ENCODE results near the gene MAPKAPK2. TPM values are rescaled to one million over a fixed set of nuclear protein-coding genes. Genes with fewer than 3 reads are reported as not detected.
A peak's percentile ranks its signal among the peaks of the same experiment; 100 is the strongest.

Gene MAPKAPK2
- total and polyA plus RNA-seq, 2 donors (not counting 1 experiment from before 2014, with no cell fraction given): 60.3 to 85.8 TPM

DNA sequence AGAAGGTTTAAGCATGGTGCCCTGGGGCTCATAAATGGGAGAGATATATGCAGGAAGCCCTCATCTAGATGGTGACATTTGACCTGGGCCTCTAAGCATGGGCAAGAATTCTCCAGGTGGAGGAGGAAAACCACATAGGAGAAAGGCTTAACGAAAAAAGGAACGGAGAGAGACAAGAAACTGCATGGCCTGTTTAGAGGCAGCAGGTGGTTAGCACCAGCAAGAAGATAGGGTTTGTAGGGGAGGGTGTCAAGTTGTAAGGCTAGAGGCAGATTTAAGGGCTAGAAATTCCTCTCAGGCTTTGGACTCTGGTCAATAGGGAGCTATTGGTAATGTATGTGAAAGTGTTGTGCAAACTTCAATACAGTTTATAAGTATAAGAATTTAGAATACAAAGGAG lies 8.2 kb upstream of the MAPKAPK2 start:
- ATAC-seq (ENCODE audit: low read depth): no peak
- DNase-seq: no peak
- Mint-ChIP-seq H3K27me3 (peaks cover 4% of the 10 kb centered on the region), H3K27ac (no peak overlapping the region), H3K9me3 (ENCODE audit: insufficient read depth) (no peaks in the 10 kb centered on the region), H3K4me1 (peaks cover 46% of the 10 kb centered on the region), H3K4me3 (no peak overlapping the region)
- WGBS (ENCODE audit: insufficient coverage): 20% methylated on average over 2 of the region's 2 CpGs
- peaks cover 56 to 70% of the 10 kb centered on the region in 2 donors for H3K4me1 ChIP-seq (ENCODE audit: control insufficient read depth in 2 of 2, insufficient read depth in 2 of 2, low read length in 2 of 2)
- H3K79me2 ChIP-seq (ENCODE audit: control insufficient read depth, insufficient read depth, low read length): peaks cover 4% of the 10 kb centered on the region
- ChIA-PET CTCF (interaction anchor here (0.6 to 7.1 kb wide), 3 partner anchors 13 to 50 kb away, joined by 3 to 86 read pairs (median 3); partner anchors contain the start of gene DYRK3), POLR2A (no interaction called here)
- H2AFZ ChIP-seq (ENCODE audit: insufficient read depth, low read depth, low read length, poor library complexity, severe bottlenecking): no peak overlapping the region
- H3K27me3 ChIP-seq (replicated peaks in 1 of 4; ENCODE audit: control extremely low read depth in 1 of 4, control insufficient read depth in 3 of 4, insufficient read depth in 4 of 4, low read length in 3 of 4): peaks cover 0 to 27% (median 5%) of the 10 kb centered on the region in 4 experiments
- H3K9ac ChIP-seq (ENCODE audit: low read length): no peak overlapping the region
- no peak overlapping the region for H3K4me2 ChIP-seq (replicated peaks; ENCODE audit: low read depth, low read length, poor library complexity, severe bottlenecking)
- peaks cover 8% of the 10 kb centered on the region for H4K20me1 ChIP-seq (ENCODE audit: control insufficient read depth, insufficient read depth, low read length, poor library complexity, severe bottlenecking)
- no peaks in the 10 kb centered on the region for H3K36me3 ChIP-seq (replicated peaks in 1 of 2; ENCODE audit: control extremely low read depth in 1 of 2, control insufficient read depth in 1 of 2, extremely low read depth in 1 of 2, insufficient read depth in 2 of 2, low read length in 1 of 2)
- no peak for TF ChIP-seq EZH2 (IDR thresholded peaks at IDR 0.05; ENCODE audit: borderline replicate concordance, insufficient read depth, low read depth, low read length, poor library complexity, severe bottlenecking)
- TF ChIP-seq, protein P1, sequence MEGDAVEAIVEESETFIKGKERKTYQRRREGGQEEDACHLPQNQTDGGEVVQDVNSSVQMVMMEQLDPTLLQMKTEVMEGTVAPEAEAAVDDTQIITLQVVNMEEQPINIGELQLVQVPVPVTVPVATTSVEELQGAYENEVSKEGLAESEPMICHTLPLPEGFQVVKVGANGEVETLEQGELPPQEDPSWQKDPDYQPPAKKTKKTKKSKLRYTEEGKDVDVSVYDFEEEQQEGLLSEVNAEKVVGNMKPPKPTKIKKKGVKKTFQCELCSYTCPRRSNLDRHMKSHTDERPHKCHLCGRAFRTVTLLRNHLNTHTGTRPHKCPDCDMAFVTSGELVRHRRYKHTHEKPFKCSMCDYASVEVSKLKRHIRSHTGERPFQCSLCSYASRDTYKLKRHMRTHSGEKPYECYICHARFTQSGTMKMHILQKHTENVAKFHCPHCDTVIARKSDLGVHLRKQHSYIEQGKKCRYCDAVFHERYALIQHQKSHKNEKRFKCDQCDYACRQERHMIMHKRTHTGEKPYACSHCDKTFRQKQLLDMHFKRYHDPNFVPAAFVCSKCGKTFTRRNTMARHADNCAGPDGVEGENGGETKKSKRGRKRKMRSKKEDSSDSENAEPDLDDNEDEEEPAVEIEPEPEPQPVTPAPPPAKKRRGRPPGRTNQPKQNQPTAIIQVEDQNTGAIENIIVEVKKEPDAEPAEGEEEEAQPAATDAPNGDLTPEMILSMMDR (IDR thresholded peaks at IDR 0.05): no peak
- no peak overlapping the region for H3K27ac ChIP-seq (ENCODE audit: low read length in 2 of 2)
- no peak overlapping the region for H3K4me3 ChIP-seq (ENCODE audit: control extremely low read depth in 1 of 5, extremely low read depth in 1 of 5, insufficient read depth in 1 of 5, low read depth in 2 of 5, low read length in 4 of 5)
- no peaks in the 10 kb centered on the region for H3K9me3 ChIP-seq (ENCODE audit: control extremely low read depth in 1 of 3, control insufficient read depth in 2 of 3, insufficient read depth in 1 of 3, low read length in 2 of 3)
- intact Hi-C loops (cut with micrococcal nuclease): loop anchor here (5.0 kb wide), 2 partner anchors 41 to 119 kb away; no protein-coding TSS in a partner anchor

DNA sequence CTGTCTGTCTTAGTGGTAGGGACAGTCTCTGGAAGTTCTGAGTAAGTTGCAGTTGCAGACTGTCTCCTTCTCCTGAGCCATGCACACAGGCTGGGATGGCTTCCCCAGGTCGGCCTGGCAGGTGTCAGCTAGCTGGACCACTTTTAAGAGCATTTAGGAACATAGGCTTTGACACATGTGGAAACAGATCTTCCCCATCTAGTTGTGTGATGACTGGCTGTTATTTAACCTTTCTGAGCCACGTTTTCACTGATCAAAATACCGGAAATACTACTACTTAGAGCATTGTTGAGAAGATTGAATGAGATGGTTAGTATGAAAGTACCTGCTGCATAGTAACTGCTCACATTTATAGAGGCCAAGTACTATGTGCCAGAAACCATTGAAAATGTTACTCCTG lies 6.2 kb upstream of the MAPKAPK2 start:
- ChIA-PET POLR2A (no interaction called here), CTCF (interaction anchor here (2.3 kb wide), 1 partner anchor 15 kb away, joined by 23 read pairs; no protein-coding TSS in a partner anchor)
- ATAC-seq (ENCODE audit: low read depth): no peak
- Histone ChIP-seq H4K20me1 (ENCODE audit: control insufficient read depth, insufficient read depth, low read length, poor library complexity, severe bottlenecking) (peaks cover 23% of the 10 kb centered on the region), H3K4me3 (ENCODE audit: control extremely low read depth in 1 of 5, extremely low read depth in 1 of 5, insufficient read depth in 1 of 5, low read depth in 2 of 5, low read length in 4 of 5) (no peak overlapping the region), H3K9me3 (ENCODE audit: control extremely low read depth in 1 of 3, control insufficient read depth in 2 of 3, insufficient read depth in 1 of 3, low read length in 2 of 3) (no peaks in the 10 kb centered on the region), H3K27me3 (replicated peaks in 1 of 4; ENCODE audit: control extremely low read depth in 1 of 4, control insufficient read depth in 3 of 4, insufficient read depth in 4 of 4, low read length in 3 of 4) (peaks cover 0 to 24% (median 3%) of the 10 kb centered on the region in 4 experiments), H3K4me2 (replicated peaks; ENCODE audit: low read depth, low read length, poor library complexity, severe bottlenecking) (peak overlapping the region; percentile 65), H2AFZ (ENCODE audit: insufficient read depth, low read depth, low read length, poor library complexity, severe bottlenecking) (no peak overlapping the region), H3K4me1 (ENCODE audit: control insufficient read depth in 2 of 2, insufficient read depth in 2 of 2, low read length in 2 of 2) (peaks cover 56 to 70% of the 10 kb centered on the region in 2 donors), H3K27ac (ENCODE audit: low read length in 2 of 2) (no peak overlapping the region), H3K79me2 (ENCODE audit: control insufficient read depth, insufficient read depth, low read length) (peaks cover 7% of the 10 kb centered on the region), H3K36me3 (replicated peaks in 1 of 2; ENCODE audit: control extremely low read depth in 1 of 2, control insufficient read depth in 1 of 2, extremely low read depth in 1 of 2, insufficient read depth in 2 of 2, low read length in 1 of 2) (no peaks in the 10 kb centered on the region), H3K9ac (ENCODE audit: low read length) (no peak overlapping the region)
- no peak overlapping the region for H3K4me3 Mint-ChIP-seq
- intact Hi-C loops (cut with micrococcal nuclease): loop anchor here (2.0 to 5.0 kb wide), 4 partner anchors 14 to 121 kb away; partner anchors contain the start of gene DYRK3
- DNase-seq: peak; percentile 24
- WGBS (ENCODE audit: insufficient coverage): no CpG with 5 or more reads among the region's 3 CpGs
- H3K27me3 Mint-ChIP-seq: peaks cover 4% of the 10 kb centered on the region
- no peaks in the 10 kb centered on the region for H3K9me3 Mint-ChIP-seq (ENCODE audit: insufficient read depth)
- TF ChIP-seq, protein P1 (IDR thresholded peaks at IDR 0.05): no peak
- TF ChIP-seq EZH2 (IDR thresholded peaks at IDR 0.05; ENCODE audit: borderline replicate concordance, insufficient read depth, low read depth, low read length, poor library complexity, severe bottlenecking): no peak
- H3K27ac Mint-ChIP-seq: no peak overlapping the region
- peaks cover 64% of the 10 kb centered on the region for H3K4me1 Mint-ChIP-seq
